IPS DF 4.7 (cell line): ENCODE data around the gene SEMA4C.

Experiments used
- DNase-seq: peaks from one replicate; pipeline ENCODE4 v3.0.0-alpha.2; 2013; ENCODE audit warnings: low spot score; ENCODE audit errors: extremely low read depth

SEMA4C gene

GRCh38 chr2:96824079-96824870 is 45.6 kb downstream of the SEMA4C start:
- DNase-seq = no peak

- no peak for DNase-seq
These were observed 46.7 kb downstream of the SEMA4C start for GRCh38 chr2:96823198-96823597.

- DNase-seq = no peak
These were observed 47.1 kb downstream of the SEMA4C start for GRCh38 chr2:96822786-96823185.

DNA sequence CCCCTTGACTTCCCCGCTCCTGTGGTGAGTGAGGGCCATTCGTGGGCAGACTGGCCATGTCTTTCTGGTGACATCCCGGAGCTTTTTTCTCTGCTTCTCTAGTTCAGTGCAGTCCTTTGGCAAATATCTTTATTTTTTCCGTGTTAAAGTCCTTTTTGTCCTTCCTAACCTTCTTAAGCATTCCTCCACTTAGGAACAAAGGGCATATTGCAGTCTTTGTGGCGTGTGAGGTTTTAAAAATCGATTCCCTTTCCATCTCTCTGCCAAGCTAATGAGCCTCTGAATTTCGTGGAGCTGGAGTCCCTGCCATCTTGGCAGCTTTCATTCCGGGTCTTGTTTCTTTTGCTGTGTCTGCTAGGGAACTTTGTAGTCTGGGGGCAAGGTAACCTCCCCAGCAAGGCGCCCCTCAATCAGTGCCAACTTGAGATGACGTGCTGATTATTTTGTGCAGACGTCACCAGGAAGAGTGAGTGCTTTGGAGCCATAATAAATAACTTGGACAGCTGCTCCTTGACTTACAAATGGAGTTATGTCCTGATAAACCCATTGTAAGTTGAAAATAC is 48.7 kb downstream of the SEMA4C start:
- no peak for DNase-seq

DNA sequence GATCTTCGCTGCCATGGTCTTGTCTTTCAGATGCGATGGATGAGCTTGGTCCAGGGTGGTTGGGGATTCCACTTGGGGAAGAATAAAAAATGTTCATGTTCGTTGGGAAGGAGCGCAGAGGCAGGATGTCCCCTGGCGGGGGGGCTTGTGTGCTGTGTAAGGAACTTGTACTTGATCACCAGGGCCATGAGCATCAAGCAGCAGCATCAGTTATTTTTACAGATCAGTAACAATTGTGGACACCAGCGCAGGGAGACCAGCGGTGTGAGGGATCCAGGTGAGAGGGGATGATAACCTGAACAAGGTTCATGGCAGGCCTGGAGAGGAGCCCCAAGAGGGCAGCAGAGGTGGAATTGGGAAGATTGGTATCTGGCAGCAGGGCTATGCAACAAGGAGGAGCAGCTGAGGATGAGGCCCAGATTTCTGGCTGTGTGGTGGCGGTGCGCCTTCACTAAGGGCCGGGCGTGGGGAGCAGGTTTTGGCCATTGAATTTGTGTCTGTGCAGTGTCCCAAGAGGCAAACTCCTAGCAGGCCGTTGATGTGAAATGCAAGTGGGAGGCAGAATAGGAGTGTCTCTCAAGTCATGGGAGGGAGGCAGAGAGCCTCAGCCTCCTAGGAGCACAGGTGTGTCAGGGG is 49.9 kb downstream of the SEMA4C start:
- DNase-seq = no peak

- DNase-seq = no peak
These were observed 50.6 kb downstream of the SEMA4C start for GRCh38 chr2:96819128-96819875.

- DNase-seq = no peak
These were observed 52.0 kb downstream of the SEMA4C start for GRCh38 chr2:96817882-96818281.

DNA sequence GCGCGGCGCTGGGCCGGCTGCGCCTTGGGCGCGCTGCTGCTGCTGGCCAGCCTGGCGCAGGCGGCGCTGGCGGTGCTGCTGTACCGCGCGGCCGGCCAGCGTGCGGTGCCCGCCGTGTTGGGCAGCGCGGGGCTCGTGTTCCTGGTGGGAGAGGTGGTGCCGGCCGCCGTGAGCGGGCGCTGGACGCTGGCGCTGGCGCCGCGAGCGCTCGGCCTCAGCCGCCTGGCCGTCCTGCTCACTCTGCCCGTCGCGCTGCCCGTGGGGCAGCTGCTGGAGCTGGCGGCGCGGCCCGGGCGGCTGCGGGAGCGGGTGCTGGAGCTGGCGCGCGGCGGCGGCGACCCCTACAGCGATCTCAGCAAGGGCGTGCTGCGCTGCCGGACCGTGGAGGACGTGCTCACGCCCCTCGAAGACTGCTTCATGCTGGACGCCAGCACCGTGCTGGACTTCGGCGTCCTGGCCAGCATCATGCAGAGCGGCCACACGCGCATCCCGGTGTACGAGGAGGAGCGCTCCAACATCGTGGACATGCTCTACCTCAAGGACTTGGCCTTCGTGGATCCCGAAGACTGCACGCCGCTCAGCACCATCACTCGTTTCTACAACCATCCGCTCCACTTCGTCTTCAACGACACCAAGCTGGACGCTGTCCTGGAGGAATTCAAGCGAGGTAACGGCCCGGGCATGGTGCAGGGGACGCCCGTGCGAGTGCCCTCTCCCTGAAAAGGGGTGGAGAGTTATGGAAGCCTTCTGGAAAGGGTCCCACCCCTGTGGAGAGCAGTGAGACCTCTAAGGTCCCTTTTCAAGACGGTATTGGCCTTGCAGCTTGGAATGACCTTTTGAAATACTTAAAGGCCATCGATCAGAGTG is 52.8 kb downstream of the SEMA4C start:
- no peak for DNase-seq

DNA sequence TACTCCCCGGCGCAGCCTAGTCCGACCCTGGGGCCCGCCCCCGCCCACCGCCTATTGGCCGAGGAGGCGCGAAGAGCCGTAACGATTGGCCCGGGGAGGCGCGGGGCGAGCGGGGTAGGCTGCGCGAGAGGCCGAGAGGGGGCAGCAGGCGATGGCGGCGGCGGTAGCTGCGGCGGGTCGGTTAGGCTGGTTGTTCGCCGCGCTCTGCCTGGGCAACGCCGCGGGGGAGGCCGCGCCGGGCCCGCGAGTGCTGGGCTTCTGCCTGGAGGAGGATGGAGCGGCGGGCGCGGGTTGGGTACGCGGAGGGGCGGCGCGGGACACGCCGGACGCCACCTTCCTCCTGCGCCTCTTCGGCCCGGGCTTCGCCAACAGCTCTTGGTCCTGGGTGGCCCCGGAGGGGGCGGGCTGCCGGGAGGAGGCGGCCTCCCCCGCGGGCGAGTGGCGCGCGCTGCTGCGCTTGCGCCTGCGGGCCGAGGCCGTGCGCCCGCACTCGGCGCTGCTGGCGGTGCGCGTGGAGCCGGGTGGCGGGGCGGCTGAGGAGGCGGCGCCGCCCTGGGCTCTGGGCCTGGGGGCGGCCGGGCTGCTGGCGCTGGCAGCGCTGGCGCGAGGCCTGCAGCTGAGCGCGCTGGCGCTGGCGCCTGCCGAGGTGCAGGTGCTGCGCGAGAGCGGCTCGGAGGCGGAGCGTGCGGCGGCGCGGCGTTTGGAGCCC is 53.6 kb downstream of the SEMA4C start, which contains the start of gene CNNM3:
Gene CNNM3, plus strand, starts transcription at position 142 of the 709 bp plus-strand sequence. Its CDS starts 10 bp downstream, at position 152.
- no peak for DNase-seq

DNA sequence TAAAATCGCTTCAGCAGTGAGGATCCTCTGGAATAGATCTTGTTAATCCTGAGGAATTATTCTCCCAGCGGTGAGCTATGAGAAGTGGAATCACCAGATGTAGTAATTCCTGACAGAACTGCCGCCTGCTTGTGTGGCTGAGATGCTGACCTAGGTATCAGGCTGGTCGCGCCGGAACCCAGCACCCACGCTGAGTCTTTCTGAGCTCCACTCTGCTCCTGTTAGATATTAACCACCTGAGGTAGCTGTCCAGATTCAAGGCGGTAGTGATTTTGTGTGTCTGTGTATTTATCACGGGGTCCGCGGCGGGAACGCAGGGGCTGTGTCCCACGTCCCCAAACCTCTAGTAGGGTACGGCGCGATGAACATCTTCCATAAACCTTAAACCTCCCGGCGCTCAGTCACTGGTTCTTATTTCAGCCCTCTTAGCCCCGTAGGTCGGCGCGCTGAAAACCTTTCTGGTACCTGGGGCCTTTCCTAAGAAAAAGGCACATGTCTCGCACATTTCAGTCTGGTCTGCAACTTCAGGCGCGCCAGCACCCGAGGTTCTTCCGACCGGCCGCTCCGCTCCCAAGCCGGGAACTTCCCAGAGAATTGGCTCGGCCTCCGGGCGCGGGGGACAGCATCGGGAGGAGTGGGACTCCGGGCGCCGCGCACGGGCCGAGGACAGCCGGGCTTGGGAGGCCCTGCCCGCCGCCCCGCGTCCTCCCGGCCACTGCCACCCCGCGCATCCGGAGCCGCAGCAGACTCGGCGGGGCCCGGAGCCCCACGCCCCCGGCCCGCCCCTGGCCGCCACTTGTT is 54.4 kb downstream of the SEMA4C start:
- DNase-seq = no peak

- DNase-seq = no peak
These were observed 56.2 kb downstream of the SEMA4C start for GRCh38 chr2:96813656-96814055.

- no peak for DNase-seq
These were observed 58.0 kb downstream of the SEMA4C start for GRCh38 chr2:96811917-96812316.

GRCh38 chr2:96810783-96811192 is 59.1 kb downstream of the SEMA4C start:
- DNase-seq = no peak

DNA sequence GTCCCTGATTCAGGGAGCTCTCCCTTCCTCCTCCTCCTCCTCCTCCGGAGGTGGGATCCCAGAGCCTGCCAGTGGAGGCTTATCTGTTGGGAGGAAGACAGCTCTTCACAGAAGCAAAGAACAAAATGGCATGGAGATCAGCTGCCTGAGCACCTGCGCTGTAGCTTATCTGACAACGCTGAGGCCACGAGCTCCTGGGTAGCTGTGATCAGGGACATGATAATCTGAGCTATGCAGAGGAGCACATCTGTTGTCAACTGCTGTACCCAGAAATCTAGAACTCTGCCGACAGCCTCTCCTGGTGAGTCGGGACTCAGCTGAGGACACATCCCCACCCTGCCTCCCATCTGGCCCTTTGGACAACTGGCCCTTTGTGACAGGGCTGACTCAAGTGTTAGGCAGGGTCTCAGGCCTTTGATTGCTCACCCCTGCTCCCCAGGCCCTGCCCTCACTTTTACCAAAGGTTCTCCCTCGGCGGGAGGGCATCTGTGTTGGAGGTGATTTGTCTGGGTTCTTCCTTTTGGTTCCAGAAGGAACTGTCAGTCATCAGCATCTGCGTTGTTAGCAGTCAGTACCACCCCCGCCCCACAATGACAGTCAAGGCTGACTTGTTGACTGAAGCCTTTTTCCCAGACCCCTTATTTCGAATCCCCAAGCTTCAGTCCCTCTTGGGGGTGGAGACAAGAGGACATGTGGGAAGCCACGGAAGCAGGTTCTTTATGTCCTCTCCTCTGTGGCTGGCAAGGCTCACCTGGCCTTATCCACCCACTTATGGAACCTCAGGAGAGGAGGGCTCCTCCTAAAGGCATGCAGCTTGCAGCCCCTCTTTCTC is 59.7 kb downstream of the SEMA4C start:
- no peak for DNase-seq
